Mammary epithelial cell (primary cell): ENCODE data around the gene PELI2.

Experiments used
- CTCF ChIP-seq, 2 donors: IDR thresholded peaks in 1 of 2; conservative IDR thresholded peaks in 1 of 2; 2 replicates each; pipeline ENCODE4 v1.5.1; 2011 to 2012; ENCODE audit warnings: inconsistent platforms in 2 of 2, low read length in 2 of 2, mild to moderate bottlenecking in 2 of 2, control low read depth in 1 of 2, low read depth in 1 of 2; ENCODE audit not compliant: insufficient read depth in 1 of 2; ENCODE audit errors: extremely low read depth in 1 of 2
- EZH2 ChIP-seq: IDR thresholded peaks from 2 replicates; pipeline ENCODE4 v1.6.1; 2012; ENCODE audit warnings: low read length, inconsistent platforms, borderline replicate concordance

DNA sequence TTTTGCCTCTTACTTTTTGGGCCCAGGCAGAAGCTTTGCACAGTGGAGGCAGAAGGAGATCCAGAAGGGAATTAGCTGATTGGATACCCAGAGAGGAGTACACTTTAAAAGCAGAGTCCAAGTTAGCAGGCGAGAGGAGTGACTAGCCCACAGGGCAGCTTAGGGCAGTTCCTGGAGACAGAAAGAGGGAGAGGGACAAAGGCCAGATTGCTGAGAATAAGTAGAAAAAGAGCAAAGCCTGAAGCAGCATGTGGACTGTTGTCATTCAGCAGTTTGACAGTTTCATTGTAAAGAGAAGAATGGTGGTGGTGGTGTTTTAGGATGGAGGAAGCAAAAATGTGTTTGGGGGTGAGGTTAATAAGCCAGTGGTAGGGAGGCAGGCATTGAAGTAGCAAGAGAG, 95.1 kb downstream of the PELI2 start:
- TF ChIP-seq EZH2 (no peak), CTCF (conservative IDR thresholded peaks at IDR 0.05 in 1 of 2, IDR thresholded peaks at IDR 0.05 in 1 of 2; ENCODE audit: extremely low read depth in 1 of 2, insufficient read depth in 1 of 2, low read depth in 1 of 2, low read length in 2 of 2) (no peak)
